Measurements from ENCODE around the gene FOXK1.

GRCh38 chr7:4714767-4715409 is 32.8 kb downstream of the FOXK1 start:
- TF ChIP-seq, protein P1, sequence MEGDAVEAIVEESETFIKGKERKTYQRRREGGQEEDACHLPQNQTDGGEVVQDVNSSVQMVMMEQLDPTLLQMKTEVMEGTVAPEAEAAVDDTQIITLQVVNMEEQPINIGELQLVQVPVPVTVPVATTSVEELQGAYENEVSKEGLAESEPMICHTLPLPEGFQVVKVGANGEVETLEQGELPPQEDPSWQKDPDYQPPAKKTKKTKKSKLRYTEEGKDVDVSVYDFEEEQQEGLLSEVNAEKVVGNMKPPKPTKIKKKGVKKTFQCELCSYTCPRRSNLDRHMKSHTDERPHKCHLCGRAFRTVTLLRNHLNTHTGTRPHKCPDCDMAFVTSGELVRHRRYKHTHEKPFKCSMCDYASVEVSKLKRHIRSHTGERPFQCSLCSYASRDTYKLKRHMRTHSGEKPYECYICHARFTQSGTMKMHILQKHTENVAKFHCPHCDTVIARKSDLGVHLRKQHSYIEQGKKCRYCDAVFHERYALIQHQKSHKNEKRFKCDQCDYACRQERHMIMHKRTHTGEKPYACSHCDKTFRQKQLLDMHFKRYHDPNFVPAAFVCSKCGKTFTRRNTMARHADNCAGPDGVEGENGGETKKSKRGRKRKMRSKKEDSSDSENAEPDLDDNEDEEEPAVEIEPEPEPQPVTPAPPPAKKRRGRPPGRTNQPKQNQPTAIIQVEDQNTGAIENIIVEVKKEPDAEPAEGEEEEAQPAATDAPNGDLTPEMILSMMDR (IDR thresholded peaks at IDR 0.05; ENCODE audit: insufficient read depth, low read length), result no peak
- TF ChIP-seq POLR2AphosphoS5 (IDR thresholded peaks at IDR 0.05; ENCODE audit: low read depth) (no peak), GABPA (IDR thresholded peaks at IDR 0.05; ENCODE audit: low read depth) (no peak)
